Osteocyte (in vitro differentiated cells): ENCODE data around the gene POLR1B. TPM values are rescaled to one million over a fixed set of nuclear protein-coding genes. Genes with fewer than 3 reads are reported as not detected.
"Not testable (repeated sequence)": the region's sequence is repeated elsewhere in the genome, so short reads cannot be mapped to it uniquely, and the experiment has no call there.

Source experiments
- DNase-seq: peaks from one replicate; pipeline ENCODE4 v3.0.0; 2021; ENCODE audit warnings: mixed read lengths; ENCODE audit not compliant: unreplicated experiment; ENCODE audit errors: extremely low spot score
- H3K27ac Mint-ChIP-seq: one replicate; pipeline ENCODE4 v1.8.0; 2021; ENCODE audit warnings: mild to moderate bottlenecking, mixed read lengths; ENCODE audit not compliant: unreplicated experiment
- H3K27me3 Mint-ChIP-seq: one replicate; pipeline ENCODE4 v1.8.0; 2021; ENCODE audit warnings: mixed read lengths; ENCODE audit not compliant: unreplicated experiment
- H3K36me3 Mint-ChIP-seq: one replicate; pipeline ENCODE4 v1.8.0; 2021; ENCODE audit warnings: mixed read lengths; ENCODE audit not compliant: unreplicated experiment
- H3K4me1 Mint-ChIP-seq: one replicate; pipeline ENCODE4 v1.8.0; 2021; ENCODE audit warnings: mixed read lengths; ENCODE audit not compliant: unreplicated experiment
- H3K4me3 Mint-ChIP-seq: one replicate; pipeline ENCODE4 v1.8.0; 2021; ENCODE audit warnings: mild to moderate bottlenecking, moderate library complexity, mixed read lengths; ENCODE audit not compliant: unreplicated experiment
- H3K9me3 Mint-ChIP-seq: one replicate; pipeline ENCODE4 v1.8.0; 2021; ENCODE audit warnings: mixed read lengths; ENCODE audit not compliant: unreplicated experiment
- CTCF ChIP-seq: fragments of 200-600 bp; sonication (generic); IDR thresholded peaks from 2 replicates; pipeline ENCODE4 v1.5.0; 2021; ENCODE audit warnings: antibody characterized with exemption, mild to moderate bottlenecking, moderate library complexity
- total RNA-seq: library from RNA; stranded (reverse); gene quantifications from 2 replicates; pipeline ENCODE4 v1.2.1, GENCODE V29; 2021

Gene POLR1B
- total RNA-seq, 1 donor from 2014 or later, result 17.1 TPM

GRCh38 chr2:112603731-112604130, 61.5 kb downstream of the POLR1B start:
- TF ChIP-seq CTCF, result no peak
- no peak for DNase-seq
- H3K36me3 Mint-ChIP-seq, result no peaks in the 10 kb centered on the region
- H3K27ac Mint-ChIP-seq, result no peak overlapping the region
- no peak overlapping the region for H3K4me3 Mint-ChIP-seq
- H3K4me1 Mint-ChIP-seq, result peaks cover 19% of the 10 kb centered on the region
- H3K9me3 Mint-ChIP-seq, result no peaks in the 10 kb centered on the region
- no peaks in the 10 kb centered on the region for H3K27me3 Mint-ChIP-seq

- H3K27me3 Mint-ChIP-seq, result no peaks in the 10 kb centered on the region
- no peak for TF ChIP-seq CTCF
- DNase-seq, result no peak
- no peak overlapping the region for H3K4me3 Mint-ChIP-seq
- peaks cover 3% of the 10 kb centered on the region for H3K36me3 Mint-ChIP-seq
- peaks cover 17% of the 10 kb centered on the region for H3K4me1 Mint-ChIP-seq
- peaks cover 4% of the 10 kb centered on the region for H3K9me3 Mint-ChIP-seq
- no peak overlapping the region for H3K27ac Mint-ChIP-seq
Observed at GRCh38 chr2:112604952-112605351, 62.7 kb downstream of the POLR1B start.

GRCh38 chr2:112605926-112606325, 63.7 kb downstream of the POLR1B start:
- H3K27me3 Mint-ChIP-seq, result no peaks in the 10 kb centered on the region
- H3K4me1 Mint-ChIP-seq, result peaks cover 7% of the 10 kb centered on the region
- H3K36me3 Mint-ChIP-seq, result peaks cover 4% of the 10 kb centered on the region
- no peak overlapping the region for H3K4me3 Mint-ChIP-seq
- H3K27ac Mint-ChIP-seq, result no peak overlapping the region
- no peak for TF ChIP-seq CTCF
- no peak for DNase-seq
- peaks cover 4% of the 10 kb centered on the region for H3K9me3 Mint-ChIP-seq

- H3K27me3 Mint-ChIP-seq, result peaks cover 2% of the 10 kb centered on the region
- H3K27ac Mint-ChIP-seq, result no peak overlapping the region
- no peak for DNase-seq
- peaks cover 4% of the 10 kb centered on the region for H3K36me3 Mint-ChIP-seq
- peaks cover 2% of the 10 kb centered on the region for H3K4me1 Mint-ChIP-seq
- peaks cover 4% of the 10 kb centered on the region for H3K9me3 Mint-ChIP-seq
- no peak for TF ChIP-seq CTCF
- no peak overlapping the region for H3K4me3 Mint-ChIP-seq
Observed at GRCh38 chr2:112606547-112606946, 64.3 kb downstream of the POLR1B start.

- H3K9me3 Mint-ChIP-seq, result peaks cover 4% of the 10 kb centered on the region
- H3K27me3 Mint-ChIP-seq, result peaks cover 7% of the 10 kb centered on the region
- H3K4me1 Mint-ChIP-seq, result no peaks in the 10 kb centered on the region
- no peak for TF ChIP-seq CTCF
- H3K27ac Mint-ChIP-seq, result no peak overlapping the region
- H3K36me3 Mint-ChIP-seq, result peaks cover 5% of the 10 kb centered on the region
- no peak overlapping the region for H3K4me3 Mint-ChIP-seq
- DNase-seq, result no peak
Observed at GRCh38 chr2:112607680-112608438, 65.6 kb downstream of the POLR1B start.

- H3K4me3 Mint-ChIP-seq, H3K4me1 Mint-ChIP-seq, H3K27ac Mint-ChIP-seq, H3K9me3 Mint-ChIP-seq, DNase-seq, H3K36me3 Mint-ChIP-seq, H3K27me3 Mint-ChIP-seq: not testable (repeated sequence)
Observed at GRCh38 chr2:112609320-112609719, 67.1 kb downstream of the POLR1B start.

- not testable (repeated sequence) for H3K36me3 Mint-ChIP-seq, H3K27me3 Mint-ChIP-seq, H3K4me1 Mint-ChIP-seq, H3K9me3 Mint-ChIP-seq, H3K4me3 Mint-ChIP-seq, DNase-seq, H3K27ac Mint-ChIP-seq
Observed at GRCh38 chr2:112612283-112612682, 70.0 kb downstream of the POLR1B start.
